ENCODE results near the gene SLC16A5.

DNA sequence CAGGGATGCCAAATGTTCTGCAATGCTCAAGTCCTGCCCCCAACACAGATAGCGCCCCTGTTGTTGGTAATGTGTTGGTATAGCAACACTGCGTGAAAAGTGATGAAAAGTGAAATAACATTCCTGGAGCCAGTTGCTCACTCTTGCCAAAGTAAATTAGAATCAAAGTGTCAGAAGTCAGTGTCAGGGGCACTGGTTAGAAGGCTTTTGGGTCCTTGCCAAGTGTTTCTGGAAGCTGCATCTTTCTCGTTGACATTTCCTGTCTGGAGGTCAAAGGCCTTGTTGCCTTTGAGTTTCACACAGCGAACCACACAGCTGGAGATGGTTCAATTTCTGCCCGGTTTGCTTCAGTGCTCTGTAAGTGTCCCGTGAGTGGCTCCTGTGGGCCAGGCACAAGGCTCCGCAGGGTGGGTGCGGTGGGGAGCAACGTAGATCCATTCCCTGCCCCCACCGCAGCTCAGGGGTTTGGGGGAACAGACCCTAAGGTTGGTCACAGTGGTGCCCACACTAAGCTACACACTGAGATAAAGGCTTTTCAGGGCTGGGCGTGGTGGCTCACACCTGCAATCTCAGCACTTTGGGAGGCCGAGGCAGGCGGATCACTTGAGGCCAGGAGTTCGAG is 3.6 kb upstream of the SLC16A5 start:
- TF ChIP-seq, protein P1, sequence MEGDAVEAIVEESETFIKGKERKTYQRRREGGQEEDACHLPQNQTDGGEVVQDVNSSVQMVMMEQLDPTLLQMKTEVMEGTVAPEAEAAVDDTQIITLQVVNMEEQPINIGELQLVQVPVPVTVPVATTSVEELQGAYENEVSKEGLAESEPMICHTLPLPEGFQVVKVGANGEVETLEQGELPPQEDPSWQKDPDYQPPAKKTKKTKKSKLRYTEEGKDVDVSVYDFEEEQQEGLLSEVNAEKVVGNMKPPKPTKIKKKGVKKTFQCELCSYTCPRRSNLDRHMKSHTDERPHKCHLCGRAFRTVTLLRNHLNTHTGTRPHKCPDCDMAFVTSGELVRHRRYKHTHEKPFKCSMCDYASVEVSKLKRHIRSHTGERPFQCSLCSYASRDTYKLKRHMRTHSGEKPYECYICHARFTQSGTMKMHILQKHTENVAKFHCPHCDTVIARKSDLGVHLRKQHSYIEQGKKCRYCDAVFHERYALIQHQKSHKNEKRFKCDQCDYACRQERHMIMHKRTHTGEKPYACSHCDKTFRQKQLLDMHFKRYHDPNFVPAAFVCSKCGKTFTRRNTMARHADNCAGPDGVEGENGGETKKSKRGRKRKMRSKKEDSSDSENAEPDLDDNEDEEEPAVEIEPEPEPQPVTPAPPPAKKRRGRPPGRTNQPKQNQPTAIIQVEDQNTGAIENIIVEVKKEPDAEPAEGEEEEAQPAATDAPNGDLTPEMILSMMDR (optimal IDR thresholded peaks at IDR 0.05 in 1 of 3, IDR thresholded peaks at IDR 0.05 in 1 of 3, conservative IDR thresholded peaks at IDR 0.05 in 1 of 3; ENCODE audit: extremely low read depth in 1 of 3, insufficient read depth in 2 of 3, low read length in 3 of 3): no peak
- TF ChIP-seq EZH2 (IDR thresholded peaks at IDR 0.05; ENCODE audit: low read length): no peak
